Transverse colon (tissue), 4 donors: Measurements from ENCODE around the gene AVPR1B.

Experiments used
- EP300 ChIP-seq: sonication (generic); formaldehyde crosslinking; IDR thresholded peaks from one replicate; pipeline ENCODE4 v1.6.1; 2017; ENCODE audit warnings: antibody characterized with exemption, low read depth
- POLR2A ChIP-seq: fragments of 450-650 bp; IDR thresholded peaks from one replicate; pipeline ENCODE4 v1.6.1; 2016; ENCODE audit warnings: antibody characterized with exemption, mild to moderate bottlenecking, moderate library complexity
- POLR2AphosphoS5 ChIP-seq, 3 donors: sonication (generic); formaldehyde crosslinking; IDR thresholded peaks; one replicate each; pipeline ENCODE4 v1.6.1; 2016; ENCODE audit warnings: antibody characterized with exemption in 3 of 3
- TF ChIP-seq, protein P1 (sequence below), 5 experiments: fragments of 200-600 bp in 3 of 5; fragments of 450-650 bp in 2 of 5; sonication (generic) in 3 of 5; IDR thresholded peaks; 1 replicate in 2 of 5; 2 replicates in 3 of 5; pipeline ENCODE4 v1.5.1; 2016 to 2017; ENCODE audit warnings: antibody characterized with exemption in 5 of 5, inconsistent platforms in 3 of 5, mild to moderate bottlenecking in 2 of 5, moderate library complexity in 1 of 5

DNA sequence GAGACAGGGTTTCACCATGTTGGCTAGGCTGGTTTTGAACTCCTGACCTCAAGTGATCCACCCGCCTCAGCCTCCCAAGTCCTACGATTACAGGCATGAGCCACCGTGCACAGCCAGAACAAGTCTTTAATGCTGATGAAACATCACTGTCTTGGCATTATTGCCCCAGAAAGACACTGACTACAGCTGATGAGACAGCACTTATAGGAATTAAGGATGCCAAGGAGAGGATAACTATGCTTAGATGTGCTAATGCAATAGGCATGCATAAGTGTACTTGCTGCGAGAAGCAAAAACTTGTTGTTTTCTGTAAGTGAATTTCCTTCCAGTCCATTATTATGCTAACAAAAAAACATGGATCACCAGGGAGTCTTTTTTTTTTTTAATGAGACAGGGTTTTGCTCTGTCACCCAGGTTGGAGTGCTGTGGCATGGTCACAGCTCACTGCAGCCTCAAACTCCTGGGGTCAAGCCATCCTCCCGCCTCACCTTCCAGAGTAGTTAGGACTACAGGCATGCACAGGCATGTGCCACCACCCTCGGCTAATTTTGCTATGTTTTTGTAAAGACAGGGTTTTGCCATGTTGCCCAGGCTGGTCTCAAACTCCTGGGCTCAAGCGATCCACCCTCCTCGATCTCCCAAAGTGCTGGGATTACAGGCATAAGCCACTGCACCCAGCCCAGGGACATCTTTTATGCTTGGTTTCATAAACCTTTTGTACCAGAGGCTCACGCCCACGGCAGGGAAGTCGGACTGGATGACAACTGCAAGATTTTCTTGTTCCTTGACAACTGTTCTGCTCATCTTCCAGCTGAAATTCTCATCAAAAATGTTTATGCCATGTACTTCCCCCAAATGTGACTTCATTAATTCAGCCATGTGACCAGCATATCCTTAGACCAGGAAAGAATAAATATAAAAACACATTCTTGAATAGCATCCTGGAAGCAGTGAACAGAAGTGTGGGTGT is 41.1 kb downstream of the AVPR1B start:
- TF ChIP-seq, protein P1, sequence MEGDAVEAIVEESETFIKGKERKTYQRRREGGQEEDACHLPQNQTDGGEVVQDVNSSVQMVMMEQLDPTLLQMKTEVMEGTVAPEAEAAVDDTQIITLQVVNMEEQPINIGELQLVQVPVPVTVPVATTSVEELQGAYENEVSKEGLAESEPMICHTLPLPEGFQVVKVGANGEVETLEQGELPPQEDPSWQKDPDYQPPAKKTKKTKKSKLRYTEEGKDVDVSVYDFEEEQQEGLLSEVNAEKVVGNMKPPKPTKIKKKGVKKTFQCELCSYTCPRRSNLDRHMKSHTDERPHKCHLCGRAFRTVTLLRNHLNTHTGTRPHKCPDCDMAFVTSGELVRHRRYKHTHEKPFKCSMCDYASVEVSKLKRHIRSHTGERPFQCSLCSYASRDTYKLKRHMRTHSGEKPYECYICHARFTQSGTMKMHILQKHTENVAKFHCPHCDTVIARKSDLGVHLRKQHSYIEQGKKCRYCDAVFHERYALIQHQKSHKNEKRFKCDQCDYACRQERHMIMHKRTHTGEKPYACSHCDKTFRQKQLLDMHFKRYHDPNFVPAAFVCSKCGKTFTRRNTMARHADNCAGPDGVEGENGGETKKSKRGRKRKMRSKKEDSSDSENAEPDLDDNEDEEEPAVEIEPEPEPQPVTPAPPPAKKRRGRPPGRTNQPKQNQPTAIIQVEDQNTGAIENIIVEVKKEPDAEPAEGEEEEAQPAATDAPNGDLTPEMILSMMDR (IDR thresholded peaks at IDR 0.05): no peak
- no peak for TF ChIP-seq EP300
- TF ChIP-seq POLR2A: no peak
- TF ChIP-seq POLR2AphosphoS5 (IDR thresholded peaks at IDR 0.05): no peak
